Hepatic stellate cell (primary cell): ENCODE measurements around the gene GCFC2.
"Not testable (repeated sequence)": the region's sequence is repeated elsewhere in the genome, so short reads cannot be mapped to it uniquely, and the experiment has no call there.

Experiments used
- DNase-seq: peaks from one replicate; pipeline ENCODE4 v3.0.0; 2011; ENCODE audit warnings: low spot score

GCFC2 gene

DNA sequence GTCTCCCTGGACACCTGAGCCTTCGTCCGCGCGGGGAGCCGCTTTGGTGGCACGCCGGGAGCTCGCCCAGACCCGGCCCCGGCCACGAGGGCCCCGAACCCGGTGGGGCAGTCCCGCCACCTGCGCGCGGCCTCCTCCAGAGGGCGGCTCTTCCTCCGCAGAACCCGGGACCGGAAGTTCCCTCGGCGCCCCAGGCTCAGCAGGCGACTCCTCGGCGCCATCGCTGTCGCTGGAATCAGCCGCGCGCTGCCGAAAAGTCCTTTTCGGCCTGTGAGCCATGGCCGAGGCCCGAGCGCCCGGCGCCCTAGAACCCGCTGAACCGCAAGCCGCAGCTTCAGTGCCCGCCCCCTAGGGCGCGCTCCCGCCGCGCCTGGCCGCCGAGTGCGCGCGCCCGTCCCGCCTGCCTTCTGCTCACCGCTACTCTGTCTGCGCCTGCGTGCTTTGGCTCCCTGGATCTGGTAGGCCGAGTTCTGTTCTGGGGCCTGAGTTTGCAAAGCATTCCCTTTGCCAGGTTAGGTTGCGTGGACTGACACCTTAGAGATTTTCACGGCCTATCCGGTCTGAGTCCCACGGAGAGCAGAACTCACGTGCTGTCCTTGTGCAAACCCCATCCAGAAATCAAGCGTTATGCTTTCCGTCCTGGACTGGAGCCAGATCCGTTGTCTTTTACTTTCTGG, at the start of gene GCFC2:
GCFC2 (minus strand) TSS at position 339 of the 677 bp plus-strand sequence; CDS start at position 279, 60 bp downstream.
- DNase-seq, result peak; percentile 95

DNA sequence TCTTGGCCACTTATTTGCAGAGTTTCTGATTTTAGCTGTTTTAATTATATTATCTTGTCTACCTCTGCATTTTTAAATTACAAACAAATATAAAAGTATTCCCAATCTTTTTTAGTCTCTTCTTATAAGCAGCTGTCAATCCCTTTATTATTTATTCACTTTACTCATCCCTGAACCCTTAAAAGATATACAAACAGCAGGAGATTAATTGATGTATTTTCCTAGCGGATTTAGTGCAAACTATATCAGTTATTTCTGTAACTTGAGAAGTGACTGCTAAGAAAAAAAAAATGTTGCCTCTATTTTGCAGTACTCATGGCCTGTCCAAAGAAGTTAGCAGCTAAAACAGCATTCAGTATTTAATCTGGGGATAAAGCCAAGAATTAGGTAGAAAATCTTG, 42.1 kb upstream of the GCFC2 start:
- no peak for DNase-seq

DNA sequence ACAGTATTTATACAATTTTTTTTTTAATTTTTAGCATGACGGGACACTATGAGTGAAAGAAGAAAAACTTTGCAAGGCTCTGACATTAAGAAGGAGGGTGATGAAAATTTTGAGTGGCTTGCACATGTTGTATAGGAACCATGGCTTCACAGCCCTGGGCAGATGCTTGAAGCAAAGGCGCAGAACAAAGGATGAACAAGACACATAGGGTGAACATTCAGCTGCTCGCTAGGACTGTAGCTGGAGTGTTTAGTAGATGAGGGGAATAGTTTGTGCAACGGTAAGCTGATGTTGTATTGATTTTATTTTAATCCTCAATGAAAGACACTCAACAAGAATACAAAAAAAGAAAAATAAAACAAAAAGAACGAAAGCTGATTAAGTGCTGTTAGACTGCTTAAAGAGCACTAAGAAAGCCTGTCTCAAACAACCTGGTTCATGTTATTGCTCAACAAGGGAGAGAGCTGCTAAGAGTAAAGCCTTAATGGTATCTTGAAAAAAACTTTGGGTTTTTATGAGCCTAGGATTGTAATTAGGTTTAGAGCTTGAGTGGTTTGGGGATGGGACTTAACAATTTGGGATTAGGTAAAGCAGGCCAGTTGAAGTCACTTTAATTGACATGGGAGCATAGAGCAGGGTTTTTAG, 41.2 kb upstream of the GCFC2 start:
- DNase-seq, result no peak

DNA sequence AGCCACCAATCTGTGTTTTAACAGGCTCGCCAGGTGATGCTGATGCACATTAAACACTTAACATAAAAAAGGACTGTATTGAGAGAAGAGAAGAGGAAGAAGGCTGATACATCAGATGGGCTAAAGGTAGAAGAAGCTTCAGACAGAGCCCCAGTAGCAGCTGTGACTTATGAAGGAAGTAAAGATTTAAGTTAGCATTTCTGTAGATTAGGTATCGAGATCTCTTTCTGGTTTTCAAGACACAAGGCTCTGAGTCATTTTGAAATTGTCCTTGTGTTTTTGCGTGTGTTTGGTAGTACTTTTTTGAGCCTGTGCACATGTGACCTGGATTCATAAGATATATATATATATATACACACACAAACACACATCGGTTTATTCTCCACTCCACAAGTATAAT, 40.6 kb upstream of the GCFC2 start:
- no peak for DNase-seq

DNA sequence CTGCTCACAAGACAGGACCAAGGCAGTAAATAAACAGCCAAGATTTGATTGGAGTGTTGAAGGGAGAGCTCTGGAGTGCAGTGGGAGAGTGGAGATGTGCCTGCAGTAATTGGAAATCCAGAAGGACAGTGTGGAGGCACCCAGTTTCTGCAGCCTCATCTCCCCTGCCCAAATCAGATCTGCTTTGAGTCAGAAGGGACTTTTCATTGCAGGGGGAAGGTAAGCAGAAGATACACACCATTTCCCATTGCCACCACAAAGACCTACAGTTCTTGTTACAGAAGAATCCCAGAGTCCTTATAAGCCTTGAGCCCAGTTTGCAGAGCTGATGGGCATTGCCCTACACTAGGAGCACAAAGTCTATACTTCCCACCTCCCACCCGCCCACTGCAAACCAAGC, 27.2 kb upstream of the GCFC2 start:
- no peak for DNase-seq

DNA sequence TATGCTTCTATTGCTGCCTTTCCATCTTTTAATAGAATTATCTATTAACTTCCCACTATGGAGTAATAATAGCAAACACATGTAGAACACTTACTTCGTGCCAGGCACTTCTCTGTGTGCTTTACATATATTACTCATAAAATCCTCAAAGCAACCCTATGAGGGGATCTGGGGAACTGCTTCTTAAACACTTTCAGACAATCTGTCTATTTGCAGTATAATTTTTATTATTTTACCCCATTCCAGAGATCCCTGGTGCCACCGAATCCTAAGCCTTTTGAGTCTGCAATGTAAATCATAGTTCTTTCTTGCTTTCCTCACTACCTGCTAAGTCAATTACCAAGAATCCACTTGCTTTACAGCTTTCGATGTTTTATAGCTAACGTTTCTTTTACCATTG, 25.6 kb upstream of the GCFC2 start:
- DNase-seq, result no peak

DNA sequence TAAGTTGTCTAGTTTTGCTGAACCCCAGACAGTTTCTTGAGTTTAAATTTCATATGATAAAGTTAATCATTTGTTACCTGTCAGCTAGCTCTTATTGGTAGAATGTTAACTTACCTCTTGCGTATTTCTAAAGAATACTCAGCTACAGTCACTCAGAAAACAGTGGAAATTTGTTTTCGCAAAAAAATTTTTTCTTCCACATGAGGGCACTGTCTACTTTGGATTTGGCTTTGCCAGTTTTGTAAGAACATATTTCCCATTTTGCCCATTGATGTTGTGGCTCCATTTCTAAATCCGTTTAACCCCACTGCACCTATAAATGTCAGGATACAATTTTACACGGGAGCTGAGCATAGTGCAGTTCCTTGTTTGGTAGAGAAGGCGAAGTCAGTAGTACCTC, 19.1 kb upstream of the GCFC2 start:
- DNase-seq, result no peak

DNA sequence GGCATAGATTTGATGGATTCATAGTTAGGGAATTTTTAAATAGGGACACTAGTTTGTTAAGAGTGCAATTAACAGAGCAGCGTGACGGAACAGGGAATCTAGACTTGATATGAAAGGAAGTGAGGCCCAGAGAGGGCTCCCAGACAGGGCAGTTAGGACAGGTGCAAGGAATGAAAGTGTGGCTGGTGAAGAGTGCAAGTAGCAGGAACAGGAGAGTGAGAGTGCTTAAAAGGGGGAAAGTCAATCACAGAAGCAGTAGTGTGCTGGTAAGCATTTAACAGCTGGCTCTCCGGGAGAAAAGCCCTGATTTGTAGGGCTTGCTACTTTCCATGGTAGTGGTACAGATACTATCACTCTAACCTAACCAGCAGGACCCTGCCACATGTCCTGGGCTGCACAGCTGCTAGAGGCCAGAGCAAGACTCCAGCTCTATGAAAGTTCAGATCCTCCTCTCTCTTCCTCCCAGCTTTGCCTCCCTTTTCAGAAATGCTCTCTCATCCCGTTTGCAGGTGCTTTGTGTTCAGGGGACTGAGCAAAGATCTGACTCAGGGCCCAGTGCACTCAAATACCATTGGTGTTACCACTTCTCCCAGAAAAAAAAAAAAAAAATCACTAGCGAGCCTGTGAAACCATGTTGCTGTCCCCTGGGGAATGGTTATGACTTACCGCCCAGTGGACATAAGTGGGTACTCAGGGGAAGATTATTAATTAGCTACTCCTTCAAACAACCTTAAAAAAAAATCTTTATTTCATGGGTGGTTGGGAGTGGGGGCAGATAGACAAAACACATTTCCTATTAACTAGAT, 18.1 kb upstream of the GCFC2 start:
- DNase-seq, result no peak

DNA sequence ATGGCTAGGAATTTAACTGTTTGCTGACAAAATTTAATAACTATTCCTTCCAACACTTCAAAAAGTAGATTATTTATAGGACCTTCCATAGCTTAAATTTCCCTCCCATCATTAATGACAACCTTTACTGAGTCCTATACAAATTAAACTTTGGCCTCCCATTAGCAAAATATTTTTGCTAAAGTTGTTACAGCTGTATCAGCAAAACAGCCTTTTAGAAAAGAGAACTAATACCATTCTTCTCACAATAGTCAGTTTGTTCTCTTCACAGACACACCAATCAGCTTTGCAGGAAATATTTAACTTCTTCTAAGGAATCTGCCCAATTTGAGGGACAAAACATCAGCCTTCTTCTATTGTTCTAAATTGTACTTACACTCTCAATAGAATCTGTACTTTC, 12.0 kb upstream of the GCFC2 start:
- no peak for DNase-seq

DNA sequence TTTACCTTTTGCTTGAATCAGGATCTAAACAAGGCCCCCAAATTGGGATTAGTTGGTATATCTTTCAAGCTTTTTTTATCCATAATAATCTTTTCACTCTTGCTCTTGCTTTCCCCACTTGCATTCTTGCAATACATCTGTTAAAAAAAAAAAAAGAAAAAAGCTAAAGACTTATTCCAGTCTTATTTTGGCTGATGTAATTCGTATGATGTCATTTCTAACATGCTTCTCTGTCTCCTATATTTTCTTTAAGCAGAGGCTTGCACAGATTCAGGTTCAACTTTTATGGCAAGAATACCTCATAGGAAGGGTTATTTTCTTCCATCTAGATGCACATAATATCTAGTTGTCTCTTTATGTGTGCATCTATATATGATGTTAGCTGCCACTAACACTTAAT, 9.8 kb upstream of the GCFC2 start:
- DNase-seq, result no peak

DNA sequence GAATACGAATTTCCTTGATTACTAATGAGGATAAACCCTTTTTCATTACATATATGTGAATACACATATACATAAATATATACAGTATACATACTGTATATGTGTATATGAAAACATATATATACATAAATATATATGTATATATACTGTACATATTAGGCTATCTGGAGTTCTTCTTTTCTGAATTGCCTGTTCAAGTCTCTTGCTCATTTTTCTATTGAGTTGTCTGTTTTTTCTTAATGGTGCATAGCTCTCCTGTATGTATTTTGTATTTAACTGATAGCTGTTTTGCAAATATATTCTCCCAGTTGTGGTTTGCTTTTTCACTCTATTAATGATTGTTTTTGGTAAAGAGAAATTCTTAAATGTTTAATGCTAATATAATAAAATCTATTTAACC, 8.9 kb upstream of the GCFC2 start:
- no peak for DNase-seq

DNA sequence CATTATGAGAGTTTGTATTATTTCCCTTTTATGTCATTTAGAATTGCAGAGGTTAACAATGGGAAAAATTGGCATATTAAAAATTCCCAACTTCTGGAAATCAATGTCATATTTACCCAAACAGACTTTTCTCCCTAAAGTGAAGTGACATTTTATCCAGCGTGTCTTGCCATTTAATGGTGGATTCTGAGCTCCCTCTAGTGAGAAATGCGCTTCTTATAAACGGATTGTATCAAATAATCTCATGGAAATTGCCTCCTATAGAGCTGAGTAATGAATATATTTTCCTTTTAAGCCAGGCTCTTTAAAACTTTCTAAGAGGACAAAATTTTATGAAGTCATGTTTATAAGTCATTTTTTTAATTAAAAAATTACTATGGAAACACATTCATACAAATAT, 5.7 kb upstream of the GCFC2 start:
- peak; percentile 31 for DNase-seq

DNA sequence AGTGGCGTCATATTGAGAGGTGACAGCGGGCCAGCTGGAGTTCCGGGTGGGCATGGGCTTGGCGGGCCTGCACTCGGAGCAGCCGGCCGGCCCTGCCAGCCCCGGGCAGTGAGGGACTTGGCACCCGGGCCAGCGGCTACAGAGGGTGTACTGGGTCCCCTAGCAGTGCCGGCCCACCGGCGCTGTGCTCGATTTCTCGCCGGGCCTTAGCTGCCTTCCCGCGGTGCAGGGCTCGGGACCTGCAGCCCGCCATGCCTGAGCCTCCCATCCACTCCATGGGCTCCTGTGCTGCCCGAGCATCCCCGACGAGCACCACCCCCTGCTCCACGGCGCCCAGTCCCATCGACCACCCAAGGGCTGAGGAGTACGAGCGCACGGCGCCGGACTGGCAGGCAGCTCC, 875 bp upstream of the GCFC2 start:
- DNase-seq, result not testable (repeated sequence)

DNA sequence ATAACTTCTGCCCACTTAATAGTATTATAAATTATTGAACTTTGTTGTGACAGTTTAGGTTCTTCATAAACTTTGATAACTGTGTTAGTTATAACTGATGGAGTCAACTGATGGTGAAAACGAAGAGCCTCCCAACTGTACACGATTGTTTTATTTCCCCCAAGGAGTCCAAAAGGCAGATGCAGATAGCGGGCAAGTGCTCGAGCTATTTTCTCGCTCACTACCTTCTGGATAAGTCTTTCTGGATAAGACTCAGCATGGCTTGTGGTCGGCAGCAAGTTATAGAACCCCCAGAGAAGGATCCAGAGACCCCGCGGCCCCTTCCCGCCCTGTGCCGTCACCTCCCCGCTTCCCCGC, 517 bp downstream of the GCFC2 start:
- no peak for DNase-seq

DNA sequence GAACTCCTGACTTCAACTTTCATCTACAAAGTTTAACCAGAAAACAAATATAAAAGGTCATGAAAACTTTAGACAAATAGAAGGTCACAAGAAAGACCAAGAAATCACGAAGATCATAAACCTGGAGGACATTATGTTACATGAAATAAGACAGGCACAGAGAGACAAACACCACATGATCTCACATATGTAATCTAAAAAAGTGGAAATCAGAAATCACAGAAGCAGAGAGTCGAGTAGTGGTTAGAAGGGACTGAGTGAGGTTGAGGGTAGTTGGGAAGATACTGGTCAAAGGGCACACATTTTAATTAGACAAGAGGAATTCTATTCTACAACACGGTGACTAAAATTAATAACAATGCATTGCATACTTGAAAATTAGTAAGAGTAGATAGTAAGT, 1.4 kb downstream of the GCFC2 start:
- DNase-seq, result no peak

DNA sequence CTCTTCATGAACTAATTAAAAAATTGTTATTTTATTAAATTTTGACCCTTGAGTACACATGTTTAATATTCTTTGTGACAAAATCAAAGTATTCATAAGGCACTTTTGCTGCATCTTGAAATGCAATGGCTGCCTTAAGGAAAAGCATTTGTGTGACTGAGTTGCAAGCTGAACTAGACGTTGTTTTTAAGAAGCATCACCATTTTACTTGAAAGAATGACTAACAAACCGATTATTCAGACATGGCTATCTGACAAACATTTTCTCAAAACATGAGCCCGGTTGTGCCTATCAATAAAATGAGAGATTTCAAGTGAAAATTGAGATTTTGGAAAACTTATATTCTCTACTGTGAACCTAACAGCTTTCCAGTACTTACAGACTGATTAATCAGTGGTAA, 2.8 kb downstream of the GCFC2 start:
- no peak for DNase-seq

DNA sequence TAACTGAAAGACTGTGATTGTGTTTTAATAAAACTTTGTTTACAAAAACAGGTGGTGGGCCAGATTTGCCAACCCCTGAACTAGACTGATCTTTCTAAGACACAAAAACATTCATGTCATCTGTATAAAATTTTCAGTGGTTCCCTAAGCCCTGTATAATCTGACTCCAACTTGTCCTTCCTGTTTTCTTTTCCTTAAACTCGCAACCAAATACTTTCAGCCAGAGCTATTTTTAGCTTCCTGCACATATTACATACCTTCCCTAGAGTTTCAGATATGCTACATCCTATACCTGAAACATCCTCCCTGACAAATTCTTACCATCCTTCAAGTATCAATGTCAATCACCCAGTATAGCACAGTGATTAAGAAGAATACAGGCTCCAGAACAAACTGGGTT, 4.8 kb downstream of the GCFC2 start:
- DNase-seq, result no peak

DNA sequence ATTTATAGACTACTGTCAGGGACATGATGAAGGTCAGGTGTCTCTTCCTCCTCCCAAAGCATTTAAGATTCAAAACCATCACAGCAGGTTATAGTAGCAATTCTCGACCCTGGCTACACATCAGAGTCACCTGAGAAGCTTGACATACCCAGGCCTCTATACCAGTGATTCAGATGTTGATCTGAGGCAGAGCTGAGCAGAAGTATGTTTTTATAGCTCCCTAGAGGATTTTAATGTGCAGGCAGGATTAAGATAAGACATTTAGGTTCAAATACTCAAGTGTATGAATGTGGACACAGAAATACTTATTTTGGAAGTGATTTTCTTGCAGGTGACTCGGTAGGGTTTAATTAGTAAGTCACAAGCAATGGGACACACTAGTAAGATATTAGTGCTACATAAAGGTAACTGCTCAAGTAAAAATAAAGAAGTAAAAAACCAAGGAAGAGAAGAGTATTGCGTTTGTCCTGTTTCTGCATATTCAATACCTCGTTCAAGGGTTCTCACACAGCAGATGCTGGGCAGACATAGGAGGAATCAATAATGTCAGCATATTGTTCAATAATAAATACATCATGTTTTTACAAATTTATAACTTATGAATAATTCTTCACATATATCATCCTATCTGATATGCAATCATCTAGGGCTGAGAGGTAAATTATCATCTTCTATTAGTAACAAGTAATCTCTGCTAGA, 7.0 kb downstream of the GCFC2 start:
- no peak for DNase-seq

DNA sequence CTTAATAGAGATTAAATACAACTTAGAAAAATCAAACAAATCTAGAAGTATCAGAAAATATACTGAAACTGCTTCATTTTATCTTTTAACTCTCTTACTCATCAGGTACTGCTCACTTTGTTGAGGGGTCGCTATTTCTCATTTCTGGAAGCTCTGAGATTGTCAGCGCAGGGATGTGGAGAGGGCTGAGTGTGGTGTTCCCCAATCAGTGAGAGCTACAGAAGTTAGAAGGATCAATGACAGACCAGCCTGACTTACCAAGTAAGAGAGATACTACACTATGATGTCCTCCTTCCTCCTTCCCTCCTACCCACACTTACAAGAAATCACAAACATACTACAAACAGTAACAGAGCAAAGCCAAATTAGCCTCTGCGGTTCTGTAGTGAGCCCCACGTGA, 8.1 kb downstream of the GCFC2 start:
- DNase-seq, result no peak

DNA sequence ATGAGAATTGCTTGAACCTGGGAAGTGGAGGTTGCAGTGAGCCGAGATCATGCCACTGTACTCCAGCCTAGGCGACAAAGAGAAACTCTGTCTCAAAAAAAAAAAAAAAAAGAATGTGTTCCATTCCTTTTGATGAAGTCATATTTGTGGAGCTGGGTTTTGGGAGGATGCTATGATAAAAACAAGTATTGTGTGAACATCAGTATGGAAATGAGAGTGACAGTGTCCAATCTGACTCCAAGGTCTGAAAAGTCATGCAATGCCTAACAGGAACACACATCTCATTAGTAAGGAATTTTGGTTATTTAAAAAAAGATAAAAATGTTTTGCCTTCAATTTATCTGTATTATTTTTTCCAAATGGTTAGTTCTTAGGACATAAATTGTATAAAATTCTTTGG, 11.8 kb downstream of the GCFC2 start:
- no peak for DNase-seq

DNA sequence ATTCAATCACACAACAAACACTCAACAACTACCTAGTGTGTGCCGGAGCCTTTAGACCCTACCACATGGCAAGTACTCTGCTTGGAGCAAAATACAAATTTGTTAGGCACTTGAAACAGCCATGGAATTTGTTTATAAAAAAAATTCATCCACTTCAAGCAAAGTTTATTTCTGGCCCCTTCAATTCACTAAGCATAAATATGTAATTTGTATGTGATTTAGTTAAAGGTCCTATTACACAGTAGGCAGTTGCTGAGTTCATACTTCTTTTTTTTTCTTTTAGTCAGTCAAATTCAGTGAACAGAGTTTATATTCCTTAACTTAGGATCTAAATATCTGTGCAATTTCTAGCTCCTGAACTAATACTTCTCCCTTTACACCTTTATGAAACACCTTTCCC, 22.5 kb downstream of the GCFC2 start:
- no peak for DNase-seq

DNA sequence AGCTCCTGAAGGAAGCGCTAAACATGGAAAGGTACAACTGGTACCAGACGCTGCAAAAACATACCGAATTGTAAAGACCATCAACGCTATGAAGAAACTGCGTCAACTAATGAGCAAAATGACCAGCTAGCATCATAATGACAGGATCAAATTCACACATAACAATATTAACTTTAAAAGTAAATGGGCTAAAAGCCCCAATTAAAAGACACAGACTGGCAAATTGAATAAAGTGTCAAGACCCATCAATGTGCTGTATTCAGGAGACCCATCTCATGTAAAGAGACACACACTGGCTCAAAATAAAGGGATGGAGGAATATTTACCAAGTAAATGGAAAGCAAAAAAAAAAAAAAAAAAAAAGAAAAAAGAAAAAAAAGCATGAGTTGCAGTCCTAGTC, 27.3 kb downstream of the GCFC2 start:
- DNase-seq, result not testable (repeated sequence)

DNA sequence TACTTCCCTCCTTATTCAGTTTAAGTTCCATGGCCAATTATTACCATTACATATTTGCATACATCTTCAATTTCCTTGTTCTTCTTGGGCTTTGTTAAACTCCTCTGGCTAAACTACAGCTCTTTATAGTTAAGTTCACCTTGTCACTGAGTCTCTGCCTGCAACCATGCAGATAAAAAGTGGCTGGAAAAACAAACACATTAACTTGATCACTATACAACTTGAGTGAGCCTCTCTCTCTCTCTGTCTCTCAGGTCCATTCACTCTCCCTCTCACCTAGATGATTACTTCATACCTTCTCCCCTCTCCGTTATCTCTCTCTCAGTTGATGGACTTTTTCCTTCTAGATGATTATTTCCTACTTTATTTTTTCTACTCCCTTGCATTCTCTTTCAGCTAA, 30.3 kb downstream of the GCFC2 start:
- no peak for DNase-seq
